SK-N-MC (cell line): ENCODE results near the gene INPP5J.

Experiments
- EZH2 ChIP-seq: fragments of 200-600 bp; sonication (generic); IDR thresholded peaks from one replicate; pipeline ENCODE4 v1.6.1; 2017; ENCODE audit warnings: antibody characterized with exemption
- FOXP2 ChIP-seq: optimal IDR thresholded peaks from 2 replicates; pipeline ENCODE3; 2011; ENCODE audit warnings: mild to moderate bottlenecking, moderate library complexity; ENCODE audit not compliant: insufficient read depth; ENCODE audit errors: extremely low read length, control extremely low read depth
- POLR2AphosphoS5 ChIP-seq: IDR thresholded peaks from 2 replicates; pipeline ENCODE4 v1.6.1; 2012; ENCODE audit warnings: mild to moderate bottlenecking, low read depth, low read length, borderline replicate concordance

DNA sequence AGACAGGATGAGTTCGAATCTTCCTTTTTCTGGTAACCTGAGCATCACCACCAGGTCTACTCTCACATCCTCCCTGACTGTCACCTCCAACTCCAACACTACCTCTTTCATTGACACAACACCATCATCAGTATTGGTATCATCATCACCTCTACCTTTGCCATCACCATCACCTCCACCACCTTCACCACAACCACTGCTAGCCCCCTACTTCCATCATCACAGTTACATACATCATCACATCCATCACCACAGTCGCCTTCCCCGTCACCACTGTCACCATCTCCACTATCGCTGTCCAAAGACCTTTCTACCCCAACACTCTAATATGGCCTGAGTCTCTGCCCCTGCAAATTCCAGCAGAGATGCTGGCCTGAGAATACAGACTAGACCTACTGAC, 1.4 kb upstream of the INPP5J start:
- no peak for TF ChIP-seq EZH2
- TF ChIP-seq POLR2AphosphoS5: no peak
- no peak for TF ChIP-seq FOXP2
